ENCODE measurements around the gene PDE7B. TPM values are rescaled to one million over a fixed set of nuclear protein-coding genes. Genes with fewer than 3 reads are reported as not detected.

Gene PDE7B
- total RNA-seq, 1 experiment from 2014 or later, result not detected

- Histone ChIP-seq H3K4me1 (ENCODE audit: insufficient read depth, low read length, poor library complexity, severe bottlenecking) (no peaks in the 10 kb centered on the region), H3K27me3 (replicated peaks; ENCODE audit: insufficient read depth, low read depth, low read length, poor library complexity) (no peaks in the 10 kb centered on the region), H3K27ac (ENCODE audit: low read depth, low read length, poor library complexity, severe bottlenecking) (no peak overlapping the region), H3K36me3 (ENCODE audit: insufficient read depth, low read length, poor library complexity, severe bottlenecking) (no peaks in the 10 kb centered on the region), H3K4me3 (ENCODE audit: low read depth, low read length, poor library complexity, severe bottlenecking) (no peak overlapping the region), H3K9me3 (ENCODE audit: low read depth, low read length, poor library complexity, severe bottlenecking) (no peaks in the 10 kb centered on the region)
- ChIA-PET POLR2A (ENCODE audit: low non-redundant PET) (no interaction called here), CTCF (no interaction called here)
- no peak for TF ChIP-seq CTCF (conservative IDR thresholded peaks at IDR 0.05; ENCODE audit: low read depth, low read length)
- TF ChIP-seq EZH2 (IDR thresholded peaks at IDR 0.05; ENCODE audit: borderline replicate concordance, low read depth, low read length, poor library complexity, severe bottlenecking), result no peak
- intact Hi-C loops (cut with micrococcal nuclease; ENCODE audit: unreplicated experiment), result no loop called here
- BruUV-seq (replicated peaks), result no TSS peak
- no peak for DNase-seq (ENCODE audit: low spot score)
Measured at GRCh38 chr6:136166815-136167214, 315.3 kb downstream of the PDE7B start.

- H3K27ac ChIP-seq (ENCODE audit: low read depth, low read length, poor library complexity, severe bottlenecking), result no peak overlapping the region
- H3K27me3 ChIP-seq (replicated peaks; ENCODE audit: insufficient read depth, low read depth, low read length, poor library complexity), result no peaks in the 10 kb centered on the region
- no TSS peak for BruUV-seq (replicated peaks)
- no peaks in the 10 kb centered on the region for H3K4me1 ChIP-seq (ENCODE audit: insufficient read depth, low read length, poor library complexity, severe bottlenecking)
- CTCF ChIA-PET, result no interaction called here
- TF ChIP-seq EZH2 (IDR thresholded peaks at IDR 0.05; ENCODE audit: borderline replicate concordance, low read depth, low read length, poor library complexity, severe bottlenecking) (no peak), CTCF (conservative IDR thresholded peaks at IDR 0.05; ENCODE audit: low read depth, low read length) (no peak)
- intact Hi-C loops (cut with micrococcal nuclease; ENCODE audit: unreplicated experiment), result no loop called here
- no peak overlapping the region for H3K4me3 ChIP-seq (ENCODE audit: low read depth, low read length, poor library complexity, severe bottlenecking)
- no peaks in the 10 kb centered on the region for H3K9me3 ChIP-seq (ENCODE audit: low read depth, low read length, poor library complexity, severe bottlenecking)
- no peak for DNase-seq (ENCODE audit: low spot score)
- no peaks in the 10 kb centered on the region for H3K36me3 ChIP-seq (ENCODE audit: insufficient read depth, low read length, poor library complexity, severe bottlenecking)
- POLR2A ChIA-PET (ENCODE audit: low non-redundant PET), result no interaction called here
Measured at GRCh38 chr6:136169394-136170148, 318.1 kb downstream of the PDE7B start.

GRCh38 chr6:136171231-136171630, 319.7 kb downstream of the PDE7B start:
- Histone ChIP-seq H3K4me1 (ENCODE audit: insufficient read depth, low read length, poor library complexity, severe bottlenecking) (no peaks in the 10 kb centered on the region), H3K27ac (ENCODE audit: low read depth, low read length, poor library complexity, severe bottlenecking) (no peak overlapping the region), H3K4me3 (ENCODE audit: low read depth, low read length, poor library complexity, severe bottlenecking) (no peak overlapping the region), H3K27me3 (replicated peaks; ENCODE audit: insufficient read depth, low read depth, low read length, poor library complexity) (peaks cover 7% of the 10 kb centered on the region), H3K36me3 (ENCODE audit: insufficient read depth, low read length, poor library complexity, severe bottlenecking) (no peaks in the 10 kb centered on the region), H3K9me3 (ENCODE audit: low read depth, low read length, poor library complexity, severe bottlenecking) (no peaks in the 10 kb centered on the region)
- TF ChIP-seq CTCF (conservative IDR thresholded peaks at IDR 0.05; ENCODE audit: low read depth, low read length) (no peak), EZH2 (IDR thresholded peaks at IDR 0.05; ENCODE audit: borderline replicate concordance, low read depth, low read length, poor library complexity, severe bottlenecking) (no peak)
- intact Hi-C loops (cut with micrococcal nuclease; ENCODE audit: unreplicated experiment), result no loop called here
- ChIA-PET POLR2A (ENCODE audit: low non-redundant PET) (no interaction called here), CTCF (no interaction called here)
- BruUV-seq (replicated peaks), result no TSS peak
- DNase-seq (ENCODE audit: low spot score), result no peak

Data from A673 (cell line).